22Rv1 (cell line): ENCODE data around the gene PHLDB3.

Source experiments
- CTCF ChIP-seq: fragments of 450-650 bp; IDR thresholded peaks from 2 replicates; pipeline ENCODE4 v1.5.1; 2017; ENCODE audit warnings: mild to moderate bottlenecking
- ZFX ChIP-seq: fragments of 450-650 bp; IDR thresholded peaks from 2 replicates; pipeline ENCODE4 v1.6.1; 2017; ENCODE audit warnings: antibody characterized with exemption, borderline replicate concordance

- TF ChIP-seq CTCF: no peak
- TF ChIP-seq ZFX: no peak
Measured at GRCh38 chr19:43502419-43502976, 2.0 kb downstream of the PHLDB3 start.
